H9 (cell line): ENCODE data around the gene TSR2. TPM values are rescaled to one million over a fixed set of nuclear protein-coding genes. Genes with fewer than 3 reads are reported as not detected.

ENCODE experiments used
- DNase-seq: peaks from one replicate; pipeline ENCODE4 v3.0.0-alpha.2; 2017
- H2AFZ ChIP-seq: one replicate; pipeline ENCODE4 v1.6.1; 2013; ENCODE audit warnings: mild to moderate bottlenecking, low read length, control low read depth, moderate library complexity
- H2AK5ac ChIP-seq: 2 replicates; pipeline ENCODE4 v1.6.1; 2013; ENCODE audit warnings: low read length, control low read depth, mixed read lengths; ENCODE audit not compliant: insufficient read length
- H2BK120ac ChIP-seq: one replicate; pipeline ENCODE4 v1.6.1; 2013; ENCODE audit warnings: low read depth, mild to moderate bottlenecking, low read length, control low read depth, inconsistent platforms; ENCODE audit not compliant: poor library complexity, severe bottlenecking
- H2BK12ac ChIP-seq: 2 replicates; pipeline ENCODE4 v1.6.1; 2013; ENCODE audit warnings: low read length, control low read depth, mixed read lengths, low read depth; ENCODE audit not compliant: insufficient read length
- H2BK15ac ChIP-seq: 2 replicates; pipeline ENCODE4 v1.6.1; 2013; ENCODE audit warnings: low read depth, low read length, control low read depth
- H2BK20ac ChIP-seq: one replicate; pipeline ENCODE4 v1.6.1; 2013; ENCODE audit warnings: low read depth, mild to moderate bottlenecking, low read length, control low read depth, inconsistent platforms; ENCODE audit not compliant: poor library complexity, severe bottlenecking
- H2BK5ac ChIP-seq: 2 replicates; pipeline ENCODE4 v1.6.1; 2013; ENCODE audit warnings: low read length, control low read depth, mixed read lengths; ENCODE audit not compliant: insufficient read length
- H3K14ac ChIP-seq: 2 replicates; pipeline ENCODE4 v1.6.1; 2013; ENCODE audit warnings: low read length, control low read depth; ENCODE audit not compliant: insufficient read depth
- H3K18ac ChIP-seq: 2 replicates; pipeline ENCODE4 v1.6.1; 2013; ENCODE audit warnings: low read depth, mild to moderate bottlenecking, mixed read lengths, low read length, control low read depth; ENCODE audit not compliant: insufficient read length
- H3K23ac ChIP-seq: 2 replicates; pipeline ENCODE4 v1.6.1; 2013; ENCODE audit warnings: low read length, control low read depth, mixed read lengths, low read depth; ENCODE audit not compliant: insufficient read length
- H3K23me2 ChIP-seq: 2 replicates; pipeline ENCODE4 v1.6.1; 2013; ENCODE audit warnings: low read depth, mild to moderate bottlenecking, mixed read lengths, low read length, control low read depth; ENCODE audit not compliant: insufficient read length, poor library complexity, severe bottlenecking
- H3K27ac ChIP-seq: 2 replicates; pipeline ENCODE4 v1.5.1; 2013; ENCODE audit warnings: low read length, control low read depth, mixed read lengths, low read depth; ENCODE audit not compliant: insufficient read length
- H3K27me3 ChIP-seq: 2 replicates; pipeline ENCODE4 v1.6.1; 2013; ENCODE audit warnings: low read length, control low read depth, inconsistent platforms; ENCODE audit not compliant: insufficient read depth
- H3K4ac ChIP-seq: 2 replicates; pipeline ENCODE4 v1.6.1; 2013; ENCODE audit warnings: low read depth, mild to moderate bottlenecking, control low read depth, inconsistent platforms, low read length, moderate library complexity
- H3K4me1 ChIP-seq: 2 replicates; pipeline ENCODE4 v1.6.1; 2013; ENCODE audit warnings: low read length, control low read depth, inconsistent platforms; ENCODE audit not compliant: insufficient read depth
- H3K4me2 ChIP-seq: 2 replicates; pipeline ENCODE4 v1.6.1; 2013; ENCODE audit warnings: low read length, control low read depth, mixed read lengths; ENCODE audit not compliant: insufficient read length, insufficient read depth
- H3K56ac ChIP-seq: 2 replicates; pipeline ENCODE4 v1.6.1; 2013; ENCODE audit warnings: low read depth, mild to moderate bottlenecking, mixed read lengths, low read length, control low read depth; ENCODE audit not compliant: insufficient read length
- H3K79me1 ChIP-seq: 2 replicates; pipeline ENCODE4 v1.6.1; 2013; ENCODE audit warnings: low read depth, mild to moderate bottlenecking, moderate library complexity, low read length, control low read depth, inconsistent platforms; ENCODE audit not compliant: insufficient read depth, poor library complexity, severe bottlenecking
- H3K79me2 ChIP-seq: 2 replicates; pipeline ENCODE4 v1.6.1; 2013; ENCODE audit warnings: low read length, control low read depth, inconsistent platforms; ENCODE audit not compliant: insufficient read depth
- H3K9ac ChIP-seq: 2 replicates; pipeline ENCODE4 v1.6.1; 2013; ENCODE audit warnings: low read length, control low read depth, mixed read lengths; ENCODE audit not compliant: insufficient read length; ENCODE audit errors: extremely low read depth
- H3K9me3 ChIP-seq: one replicate; pipeline ENCODE4 v1.6.1; 2013; ENCODE audit warnings: low read depth, low read length, inconsistent platforms; ENCODE audit not compliant: control insufficient read depth
- H3T11ph ChIP-seq: one replicate; pipeline ENCODE4 v1.6.1; 2013; ENCODE audit warnings: mild to moderate bottlenecking, low read length, control low read depth, inconsistent platforms
- H4K20me1 ChIP-seq: one replicate; pipeline ENCODE4 v1.6.1; 2013; ENCODE audit not compliant: control insufficient read depth, insufficient read length, insufficient read depth
- H4K5ac ChIP-seq: 2 replicates; pipeline ENCODE4 v1.6.1; 2013; ENCODE audit warnings: low read depth, mild to moderate bottlenecking, mixed read lengths, low read length, control low read depth; ENCODE audit not compliant: insufficient read length
- H4K8ac ChIP-seq: replicated peaks from 2 replicates; pipeline ENCODE4 v1.6.1; 2013; ENCODE audit warnings: low read length, control low read depth, mixed read lengths, low read depth; ENCODE audit not compliant: insufficient read length
- H4K91ac ChIP-seq: 2 replicates; pipeline ENCODE4 v1.6.1; 2013; ENCODE audit warnings: low read depth, mild to moderate bottlenecking, moderate library complexity, mixed read lengths, low read length, control low read depth; ENCODE audit not compliant: insufficient read length
- H3K27ac Mint-ChIP-seq, 3 experiments: 2 replicates in 2 of 3; 3 replicates in 1 of 3; pipeline ENCODE4 v1.8.0; 2020 to 2021; ENCODE audit warnings: mixed read lengths in 3 of 3, mild to moderate bottlenecking in 1 of 3, moderate library complexity in 1 of 3
- H3K27me3 Mint-ChIP-seq: 2 replicates; pipeline ENCODE4 v1.8.0; 2021; ENCODE audit warnings: low read depth, mild to moderate bottlenecking, moderate library complexity, mixed read lengths
- H3K36me3 Mint-ChIP-seq, 3 experiments: 2 replicates in 2 of 3; 3 replicates in 1 of 3; pipeline ENCODE4 v1.8.0; 2020 to 2021; ENCODE audit warnings: low read depth in 3 of 3, mixed read lengths in 3 of 3; ENCODE audit not compliant: insufficient read depth in 1 of 3
- H3K4me1 Mint-ChIP-seq, 2 experiments: 2 replicates each; pipeline ENCODE4 v1.8.0; 2020; ENCODE audit warnings: mixed read lengths in 2 of 2
- H3K4me3 Mint-ChIP-seq, 2 experiments: 2 replicates in 1 of 2; 3 replicates in 1 of 2; pipeline ENCODE4 v1.8.0; 2020 to 2021; ENCODE audit warnings: mild to moderate bottlenecking in 2 of 2, mixed read lengths in 2 of 2, moderate library complexity in 1 of 2
- H3K9me3 Mint-ChIP-seq, 2 experiments: 2 replicates in 1 of 2; 3 replicates in 1 of 2; pipeline ENCODE4 v1.8.0; 2020; ENCODE audit warnings: mild to moderate bottlenecking in 2 of 2, mixed read lengths in 2 of 2, moderate library complexity in 1 of 2
- WGBS: extraction: QIAGEN DNeasy Blood & Tissue Kit; methylation state at CpG from one replicate; pipeline ENCODE4 v1.1.7; 2013; ENCODE audit warnings: missing lambda C conversion rate, low lambda C conversion rate, mixed read lengths; ENCODE audit not compliant: insufficient read length; ENCODE audit errors: extremely low coverage; 5-methylcytosine and 5-hydroxymethylcytosine counted together
- total RNA-seq: library from RNA; stranded (reverse); gene quantifications from 2 replicates; pipeline ENCODE4 v1.2.1, GENCODE V29; 2021
- TF ChIP-seq, protein P1 (sequence below): fragments of 200-600 bp; sonication (generic); conservative IDR thresholded peaks from 3 replicates; pipeline ENCODE4 v1.8.0; 2021; ENCODE audit warnings: antibody characterized with exemption, mild to moderate bottlenecking

The TSR2 gene
- total RNA-seq, 1 experiment from 2014 or later = 51.7 TPM

DNA sequence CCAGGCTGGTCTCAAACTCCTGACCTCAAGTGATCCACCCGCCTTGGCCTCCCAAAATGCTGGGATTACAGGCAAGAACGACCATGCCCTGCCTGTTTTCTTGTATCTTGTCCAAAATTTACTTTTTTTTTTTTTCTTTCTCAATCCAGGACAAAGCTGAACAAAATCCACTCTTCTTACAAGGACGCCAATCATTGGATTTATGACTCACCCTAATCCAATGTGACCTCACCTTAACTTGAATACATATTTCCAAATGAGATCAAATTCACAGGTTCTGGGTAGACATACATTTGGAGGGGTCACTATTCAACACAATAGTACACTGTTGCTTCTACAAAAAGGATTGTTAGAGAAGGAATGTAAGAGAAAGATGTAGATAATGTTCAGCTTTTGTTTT is 18.0 kb upstream of the TSR2 start:
- DNase-seq = no peak
- Histone ChIP-seq H2BK120ac (no peak overlapping the region), H2AK5ac (no peak overlapping the region), H3K79me1 (no peaks in the 10 kb centered on the region), H3K9me3 (peaks cover 24% of the 10 kb centered on the region), H3K9ac (no peak overlapping the region), H3K4me1 (no peaks in the 10 kb centered on the region), H3K14ac (no peak overlapping the region), H4K91ac (no peak overlapping the region), H2AFZ (no peak overlapping the region), H2BK20ac (no peak overlapping the region), H4K8ac (no peak overlapping the region), H2BK15ac (no peak overlapping the region), H3K4ac (no peak overlapping the region), H3K79me2 (no peaks in the 10 kb centered on the region), H3K56ac (no peak overlapping the region), H3K23ac (no peak overlapping the region), H3T11ph (no peak overlapping the region), H3K18ac (no peak overlapping the region), H4K5ac (no peak overlapping the region), H3K4me2 (no peak overlapping the region), H2BK12ac (no peak overlapping the region), H3K23me2 (no peaks in the 10 kb centered on the region), H2BK5ac (no peak overlapping the region), H3K27me3 (no peaks in the 10 kb centered on the region), H3K27ac (no peak overlapping the region), H4K20me1 (no peaks in the 10 kb centered on the region)
- TF ChIP-seq, protein P1, sequence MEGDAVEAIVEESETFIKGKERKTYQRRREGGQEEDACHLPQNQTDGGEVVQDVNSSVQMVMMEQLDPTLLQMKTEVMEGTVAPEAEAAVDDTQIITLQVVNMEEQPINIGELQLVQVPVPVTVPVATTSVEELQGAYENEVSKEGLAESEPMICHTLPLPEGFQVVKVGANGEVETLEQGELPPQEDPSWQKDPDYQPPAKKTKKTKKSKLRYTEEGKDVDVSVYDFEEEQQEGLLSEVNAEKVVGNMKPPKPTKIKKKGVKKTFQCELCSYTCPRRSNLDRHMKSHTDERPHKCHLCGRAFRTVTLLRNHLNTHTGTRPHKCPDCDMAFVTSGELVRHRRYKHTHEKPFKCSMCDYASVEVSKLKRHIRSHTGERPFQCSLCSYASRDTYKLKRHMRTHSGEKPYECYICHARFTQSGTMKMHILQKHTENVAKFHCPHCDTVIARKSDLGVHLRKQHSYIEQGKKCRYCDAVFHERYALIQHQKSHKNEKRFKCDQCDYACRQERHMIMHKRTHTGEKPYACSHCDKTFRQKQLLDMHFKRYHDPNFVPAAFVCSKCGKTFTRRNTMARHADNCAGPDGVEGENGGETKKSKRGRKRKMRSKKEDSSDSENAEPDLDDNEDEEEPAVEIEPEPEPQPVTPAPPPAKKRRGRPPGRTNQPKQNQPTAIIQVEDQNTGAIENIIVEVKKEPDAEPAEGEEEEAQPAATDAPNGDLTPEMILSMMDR = no peak
- Mint-ChIP-seq H3K4me3 (no peak overlapping the region), H3K9me3 (peaks cover 69 to 74% of the 10 kb centered on the region in 2 experiments), H3K27ac (no peak overlapping the region), H3K4me1 (peaks cover 4% of the 10 kb centered on the region in 2 experiments; a peak in 2 of 4 replicates), H3K27me3 (peaks cover 6% of the 10 kb centered on the region; the same call in 1 of the 2 replicates), H3K36me3 (peaks cover under 1 to 5% (median 2%) of the 10 kb centered on the region in 3 experiments; a peak in 4 of 7 replicates)
- WGBS = no CpG with 5 or more reads among the region's 3 CpGs
